K562 (cell line): ENCODE data around the gene CCDC106. TPM values are rescaled to one million over a fixed set of nuclear protein-coding genes. Genes with fewer than 3 reads are reported as not detected.

Experiments used
- BCLAF1 ChIP-seq, 2 experiments: fragments of 450-650 bp in 1 of 2; IDR thresholded peaks; 2 replicates each; pipeline ENCODE4 v1.6.1; 2011 to 2017; ENCODE audit warnings: low read depth in 2 of 2, antibody characterized with exemption in 1 of 2, borderline replicate concordance in 1 of 2, low read length in 1 of 2, mild to moderate bottlenecking in 1 of 2, mixed read lengths in 1 of 2; ENCODE audit not compliant: control insufficient read depth in 1 of 2
- MCM2 ChIP-seq: fragments of 450-650 bp; IDR thresholded peaks from 2 replicates; pipeline ENCODE4 v1.6.1; 2017; ENCODE audit warnings: low read depth, mild to moderate bottlenecking
- RBM17 ChIP-seq: fragments of 200-400 bp; formaldehyde crosslinking; IDR thresholded peaks from 2 replicates; pipeline ENCODE4 v1.6.1; 2017; ENCODE audit warnings: low read depth, mild to moderate bottlenecking, low read length, borderline replicate concordance
- REST ChIP-seq, 2 experiments: fragments of 450-650 bp; formaldehyde crosslinking in 1 of 2; IDR thresholded peaks; 2 replicates each; pipeline versions ENCODE4 v1.4.0 to v1.6.1; 2014 to 2020; ENCODE audit warnings: mild to moderate bottlenecking in 2 of 2, borderline replicate concordance in 1 of 2, low read depth in 1 of 2
- TGIF2 ChIP-seq: sonication (generic); formaldehyde crosslinking; IDR thresholded peaks from 2 replicates; pipeline ENCODE4 v1.8.1; 2022; ENCODE audit warnings: mild to moderate bottlenecking, missing genetic modification reagents, moderate library complexity
- polyA plus RNA-seq, 8 experiments: library from polyadenylated mRNA; depleted of rRNA in 4 of 8; stranded (reverse) in 5 of 8; unstranded in 3 of 8; fragments of >200 nt; fragmentation: Nextera tagmentation in 2 of 8; fragmentation: Illumina TruSeq in 1 of 8; extraction: Ambion mirVana in 2 of 8; extraction: Trizol in 1 of 8; gene quantifications; 2 replicates each; pipeline versions ENCODE4 v1.2.1 to v1.2.3, GENCODE V29; 2011 to 2014; ENCODE audit warnings: inconsistent platforms in 1 of 8, missing spikeins in 1 of 8
- total RNA-seq, 7 experiments: library from RNA; depleted of rRNA in 6 of 7; stranded (reverse); fragments of >200 nt in 6 of 7; fragmentation: Illumina TruSeq in 2 of 7; extraction: Trizol in 2 of 7; gene quantifications; 2 replicates each; pipeline versions ENCODE4 v1.2.1 to v1.2.3, GENCODE V29; 2011 to 2021; ENCODE audit warnings: low replicate concordance in 1 of 7
- TF ChIP-seq, protein P1 (sequence below): fragments of 450-650 bp; formaldehyde crosslinking; IDR thresholded peaks from 2 replicates; pipeline ENCODE4 v1.4.0; 2020; ENCODE audit warnings: mild to moderate bottlenecking, moderate library complexity
- TF ChIP-seq, protein P2 (sequence below): fragments of 250-450 bp; sonication (Bioruptor Pico); IDR thresholded peaks from 2 replicates; pipeline ENCODE4 v1.4.0; 2020; ENCODE audit warnings: mild to moderate bottlenecking, moderate library complexity

CCDC106 gene
- total and polyA plus RNA-seq, 9 of the 15 experiments (the other 6 are each of a cell fraction or from before 2014, with no cell fraction given), result 0.10 to 27.5 (median 15.0) TPM; not detected in 1

DNA sequence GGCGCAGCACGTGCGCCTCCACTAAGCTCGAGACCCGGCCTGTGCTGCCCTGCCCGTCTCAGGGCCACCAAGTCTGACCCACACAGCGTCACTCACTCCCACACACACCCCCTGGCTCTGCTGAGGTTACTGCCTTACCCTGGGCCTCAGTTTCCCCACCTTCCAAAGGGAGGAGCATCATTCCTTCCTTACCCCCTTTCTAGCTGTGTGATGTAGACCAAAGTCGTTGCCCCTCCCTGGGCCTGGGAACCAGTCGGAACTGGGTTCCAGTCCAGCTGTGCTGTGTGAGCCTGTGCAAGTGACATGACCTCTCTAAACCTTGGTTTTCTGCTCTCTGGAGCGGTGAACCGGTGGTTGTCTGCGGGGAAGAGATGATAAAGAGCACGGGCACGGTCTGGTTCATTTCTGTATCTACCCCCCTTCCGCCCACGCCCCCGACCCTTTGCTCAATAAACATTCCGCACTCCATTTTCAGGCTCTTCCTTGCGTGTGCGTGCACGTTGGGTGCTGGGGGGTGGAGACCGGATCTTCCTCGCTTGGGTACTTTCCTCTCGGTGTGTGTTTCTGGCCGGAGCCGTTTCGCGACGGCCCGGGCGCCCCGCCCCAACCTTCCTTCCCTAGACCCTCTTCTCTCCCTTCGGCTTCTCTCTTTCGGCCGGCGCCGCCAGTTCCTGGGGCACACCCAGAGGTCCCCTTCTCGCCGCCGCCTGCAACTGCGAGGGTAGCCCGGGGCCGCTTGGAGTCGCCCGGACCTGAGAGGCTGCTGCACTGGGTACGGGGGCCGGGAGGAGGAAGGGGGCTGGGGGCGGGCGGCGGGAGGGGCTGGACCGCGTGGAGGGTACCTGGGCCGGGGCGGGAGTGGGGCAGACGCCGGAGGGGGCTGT, 4.8 kb upstream of the CCDC106 start, which contains the start of gene ZNF581 (continued):
- TF ChIP-seq TGIF2 (CRISPR knock-in tag), result no peak
- no peak for TF ChIP-seq RBM17
- no peak for TF ChIP-seq MCM2
- no peak; the same call in 1 of the 2 replicates for TF ChIP-seq REST (IDR thresholded peaks at IDR 0.05; ENCODE audit: borderline replicate concordance)
- TF ChIP-seq REST (CRISPR knock-in tag; IDR thresholded peaks at IDR 0.05; ENCODE audit: low read depth), result no peak
- TF ChIP-seq, protein P1, sequence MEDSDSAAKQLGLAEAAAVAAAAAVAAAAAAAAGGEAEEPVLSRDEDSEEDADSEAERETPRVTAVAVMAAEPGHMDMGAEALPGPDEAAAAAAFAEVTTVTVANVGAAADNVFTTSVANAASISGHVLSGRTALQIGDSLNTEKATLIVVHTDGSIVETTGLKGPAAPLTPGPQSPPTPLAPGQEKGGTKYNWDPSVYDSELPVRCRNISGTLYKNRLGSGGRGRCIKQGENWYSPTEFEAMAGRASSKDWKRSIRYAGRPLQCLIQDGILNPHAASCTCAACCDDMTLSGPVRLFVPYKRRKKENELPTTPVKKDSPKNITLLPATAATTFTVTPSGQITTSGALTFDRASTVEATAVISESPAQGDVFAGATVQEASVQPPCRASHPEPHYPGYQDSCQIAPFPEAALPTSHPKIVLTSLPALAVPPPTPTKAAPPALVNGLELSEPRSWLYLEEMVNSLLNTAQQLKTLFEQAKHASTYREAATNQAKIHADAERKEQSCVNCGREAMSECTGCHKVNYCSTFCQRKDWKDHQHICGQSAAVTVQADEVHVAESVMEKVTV, result 0 out of 2 replicates have a peak, but pooled peaks have one; percentile 18
- peak in 1 of 2 experiments; percentile 92; a peak in 2 of 4 replicates for TF ChIP-seq BCLAF1 (IDR thresholded peaks at IDR 0.05; ENCODE audit: borderline replicate concordance in 1 of 2, control insufficient read depth in 1 of 2, low read depth in 2 of 2, low read length in 1 of 2)
- TF ChIP-seq, protein P2, sequence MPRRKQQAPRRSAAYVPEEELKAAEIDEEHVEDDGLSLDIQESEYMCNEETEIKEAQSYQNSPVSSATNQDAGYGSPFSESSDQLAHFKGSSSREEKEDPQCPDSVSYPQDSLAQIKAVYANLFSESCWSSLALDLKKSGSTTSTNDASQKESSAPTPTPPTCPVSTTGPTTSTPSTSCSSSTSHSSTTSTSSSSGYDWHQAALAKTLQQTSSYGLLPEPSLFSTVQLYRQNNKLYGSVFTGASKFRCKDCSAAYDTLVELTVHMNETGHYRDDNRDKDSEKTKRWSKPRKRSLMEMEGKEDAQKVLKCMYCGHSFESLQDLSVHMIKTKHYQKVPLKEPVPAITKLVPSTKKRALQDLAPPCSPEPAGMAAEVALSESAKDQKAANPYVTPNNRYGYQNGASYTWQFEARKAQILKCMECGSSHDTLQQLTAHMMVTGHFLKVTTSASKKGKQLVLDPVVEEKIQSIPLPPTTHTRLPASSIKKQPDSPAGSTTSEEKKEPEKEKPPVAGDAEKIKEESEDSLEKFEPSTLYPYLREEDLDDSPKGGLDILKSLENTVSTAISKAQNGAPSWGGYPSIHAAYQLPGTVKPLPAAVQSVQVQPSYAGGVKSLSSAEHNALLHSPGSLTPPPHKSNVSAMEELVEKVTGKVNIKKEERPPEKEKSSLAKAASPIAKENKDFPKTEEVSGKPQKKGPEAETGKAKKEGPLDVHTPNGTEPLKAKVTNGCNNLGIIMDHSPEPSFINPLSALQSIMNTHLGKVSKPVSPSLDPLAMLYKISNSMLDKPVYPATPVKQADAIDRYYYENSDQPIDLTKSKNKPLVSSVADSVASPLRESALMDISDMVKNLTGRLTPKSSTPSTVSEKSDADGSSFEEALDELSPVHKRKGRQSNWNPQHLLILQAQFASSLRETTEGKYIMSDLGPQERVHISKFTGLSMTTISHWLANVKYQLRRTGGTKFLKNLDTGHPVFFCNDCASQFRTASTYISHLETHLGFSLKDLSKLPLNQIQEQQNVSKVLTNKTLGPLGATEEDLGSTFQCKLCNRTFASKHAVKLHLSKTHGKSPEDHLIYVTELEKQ, result no peak
